ENCODE data around the gene KIF25.

KIF25 gene

GRCh38 chr6:167997642-167998041 lies at the start of gene KIF25:
Gene KIF25 (plus strand): TSS chr6:167997671. CDS start chr6:168029586, 31,915 bp downstream.
- no peak for TF ChIP-seq CTCF (IDR thresholded peaks at IDR 0.05)

DNA sequence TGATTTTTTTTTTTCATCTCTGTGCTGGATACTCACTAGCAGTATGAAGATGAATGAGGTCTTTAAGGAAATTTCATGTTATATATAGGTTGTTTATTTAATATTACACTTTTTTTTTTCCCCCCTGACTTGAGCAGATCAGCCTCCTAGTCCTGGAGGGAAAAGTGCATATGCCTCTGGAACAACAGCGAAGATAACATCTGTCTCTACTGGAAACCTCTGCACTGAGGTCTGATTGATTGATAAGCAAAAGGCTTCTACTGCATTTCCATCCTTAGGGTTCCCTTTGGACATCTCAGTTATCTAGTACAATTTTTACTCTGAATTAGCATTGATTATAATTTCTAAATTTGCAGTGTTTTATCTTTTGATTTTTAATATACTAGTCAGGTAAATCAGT lies 49.8 kb upstream of the KIF25 start:
- TF ChIP-seq CTCF (IDR thresholded peaks at IDR 0.05): no peak

DNA sequence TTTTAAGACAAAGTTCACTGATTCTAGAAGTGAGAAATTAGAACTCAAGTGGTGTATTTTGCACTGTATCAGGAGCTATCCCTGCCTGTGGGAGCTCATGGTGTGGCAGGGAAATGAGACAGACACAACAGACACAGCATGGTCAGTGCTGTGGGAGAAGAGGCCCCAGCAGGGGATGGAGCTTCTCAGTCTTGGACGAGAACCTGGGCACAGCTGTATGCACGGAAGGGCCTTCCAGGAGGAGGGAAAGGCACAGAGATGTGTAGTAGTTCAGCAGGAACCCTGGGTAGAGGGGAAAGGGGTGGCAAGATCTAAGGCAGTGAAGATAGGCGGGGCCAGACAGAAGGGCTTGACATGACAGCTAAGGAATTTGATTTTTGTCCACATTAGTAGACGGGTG lies 48.8 kb upstream of the KIF25 start:
- TF ChIP-seq CTCF (IDR thresholded peaks at IDR 0.05): no peak

DNA sequence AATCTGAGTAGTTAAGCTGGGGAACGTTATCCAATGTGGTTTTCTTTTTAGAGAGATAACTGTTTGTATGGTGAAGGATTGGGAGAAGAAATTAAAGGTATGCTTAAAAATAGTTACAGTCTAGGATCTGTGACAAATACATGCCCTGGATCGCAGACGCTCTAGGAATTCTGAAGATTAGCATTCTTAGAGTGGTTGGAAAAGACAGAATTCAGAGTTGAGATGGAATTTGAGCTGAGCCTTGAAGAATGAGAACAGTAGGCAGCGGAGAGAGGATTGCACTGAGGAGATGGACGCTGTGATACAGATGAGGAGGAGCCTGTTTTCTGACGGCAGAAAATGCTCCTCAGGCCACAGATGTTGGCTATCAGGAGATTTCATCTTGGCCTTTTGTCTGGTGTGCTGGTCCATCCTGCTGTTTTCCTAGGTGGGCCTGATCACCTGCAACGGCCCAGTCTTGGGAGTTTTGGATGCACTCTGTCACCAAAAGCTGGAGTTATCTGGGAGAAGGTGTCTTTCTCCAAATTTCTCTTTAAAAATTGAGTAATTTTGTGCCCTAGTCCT lies 48.3 kb upstream of the KIF25 start:
- no peak for TF ChIP-seq CTCF (IDR thresholded peaks at IDR 0.05)

- TF ChIP-seq CTCF (IDR thresholded peaks at IDR 0.05): no peak
Measured at GRCh38 chr6:167951781-167952511, 45.5 kb upstream of the KIF25 start.

GRCh38 chr6:167952512-167952859 lies 45.0 kb upstream of the KIF25 start:
- no peak for TF ChIP-seq CTCF (IDR thresholded peaks at IDR 0.05)

GRCh38 chr6:167953551-167953950 lies 43.9 kb upstream of the KIF25 start:
- TF ChIP-seq CTCF (IDR thresholded peaks at IDR 0.05): no peak
